HCT116 (cell line): Measurements from ENCODE around the gene FOXO3.

Experiments used
- EZH2 ChIP-seq: fragments of 200-600 bp; sonication (generic); IDR thresholded peaks from 2 replicates; pipeline ENCODE4 v1.6.1; 2017; ENCODE audit warnings: antibody characterized with exemption, mixed run types
- EZH2phosphoT487 ChIP-seq: fragments of 200-600 bp; IDR thresholded peaks from 2 replicates; pipeline ENCODE4 v1.6.1; 2018; ENCODE audit warnings: antibody characterized with exemption, borderline replicate concordance
- FOSL1 ChIP-seq: IDR thresholded peaks from 2 replicates; pipeline ENCODE4 v1.6.1; 2012; ENCODE audit warnings: low read depth
- POLR2A ChIP-seq: IDR thresholded peaks from 2 replicates; pipeline ENCODE4 v1.7.0; 2011; ENCODE audit warnings: borderline replicate concordance; ENCODE audit not compliant: insufficient read depth, insufficient read length; ENCODE audit errors: extremely low read depth
- POLR2AphosphoS5 ChIP-seq: IDR thresholded peaks from 2 replicates; pipeline ENCODE4 v1.6.1; 2011; ENCODE audit warnings: mild to moderate bottlenecking, low read depth, low read length, moderate library complexity
- RAD21 ChIP-seq: IDR thresholded peaks from 2 replicates; pipeline ENCODE4 v1.6.1; 2012; ENCODE audit warnings: low read depth, mild to moderate bottlenecking
- ZNF274 ChIP-seq: fragments of 200-500 bp; sonication (Bioruptor generic); IDR thresholded peaks from 2 replicates; pipeline ENCODE4 v1.6.1; 2014; ENCODE audit warnings: mild to moderate bottlenecking, low read depth, low read length, inconsistent platforms
- TF ChIP-seq, protein P1 (sequence below), 3 experiments: fragments of 200-600 bp in 1 of 3; sonication (generic) in 1 of 3; IDR thresholded peaks in 2 of 3; conservative IDR thresholded peaks in 1 of 3; 2 replicates each; pipeline ENCODE4 v1.5.1; 2012 to 2017; ENCODE audit warnings: low read depth in 2 of 3, low read length in 2 of 3, antibody characterized with exemption in 1 of 3, borderline replicate concordance in 1 of 3, control low read depth in 1 of 3, mild to moderate bottlenecking in 1 of 3, mixed read lengths in 1 of 3, mixed run types in 1 of 3, moderate library complexity in 1 of 3; ENCODE audit not compliant: insufficient read depth in 1 of 3
- TF ChIP-seq, protein P2 (sequence below): IDR thresholded peaks from 2 replicates; pipeline ENCODE4 v1.6.1; 2012; ENCODE audit warnings: low read depth

- TF ChIP-seq, protein P1, sequence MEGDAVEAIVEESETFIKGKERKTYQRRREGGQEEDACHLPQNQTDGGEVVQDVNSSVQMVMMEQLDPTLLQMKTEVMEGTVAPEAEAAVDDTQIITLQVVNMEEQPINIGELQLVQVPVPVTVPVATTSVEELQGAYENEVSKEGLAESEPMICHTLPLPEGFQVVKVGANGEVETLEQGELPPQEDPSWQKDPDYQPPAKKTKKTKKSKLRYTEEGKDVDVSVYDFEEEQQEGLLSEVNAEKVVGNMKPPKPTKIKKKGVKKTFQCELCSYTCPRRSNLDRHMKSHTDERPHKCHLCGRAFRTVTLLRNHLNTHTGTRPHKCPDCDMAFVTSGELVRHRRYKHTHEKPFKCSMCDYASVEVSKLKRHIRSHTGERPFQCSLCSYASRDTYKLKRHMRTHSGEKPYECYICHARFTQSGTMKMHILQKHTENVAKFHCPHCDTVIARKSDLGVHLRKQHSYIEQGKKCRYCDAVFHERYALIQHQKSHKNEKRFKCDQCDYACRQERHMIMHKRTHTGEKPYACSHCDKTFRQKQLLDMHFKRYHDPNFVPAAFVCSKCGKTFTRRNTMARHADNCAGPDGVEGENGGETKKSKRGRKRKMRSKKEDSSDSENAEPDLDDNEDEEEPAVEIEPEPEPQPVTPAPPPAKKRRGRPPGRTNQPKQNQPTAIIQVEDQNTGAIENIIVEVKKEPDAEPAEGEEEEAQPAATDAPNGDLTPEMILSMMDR (IDR thresholded peaks at IDR 0.05 in 2 of 3, conservative IDR thresholded peaks at IDR 0.05 in 1 of 3; ENCODE audit: borderline replicate concordance in 1 of 3, insufficient read depth in 1 of 3, low read depth in 2 of 3, low read length in 2 of 3), result no peak
- TF ChIP-seq EZH2phosphoT487, result no peak
- no peak for TF ChIP-seq POLR2AphosphoS5
- no peak for TF ChIP-seq ZNF274
- no peak for TF ChIP-seq POLR2A
- no peak for TF ChIP-seq EZH2
- no peak for TF ChIP-seq RAD21
- TF ChIP-seq FOSL1, result no peak
- TF ChIP-seq, protein P2, sequence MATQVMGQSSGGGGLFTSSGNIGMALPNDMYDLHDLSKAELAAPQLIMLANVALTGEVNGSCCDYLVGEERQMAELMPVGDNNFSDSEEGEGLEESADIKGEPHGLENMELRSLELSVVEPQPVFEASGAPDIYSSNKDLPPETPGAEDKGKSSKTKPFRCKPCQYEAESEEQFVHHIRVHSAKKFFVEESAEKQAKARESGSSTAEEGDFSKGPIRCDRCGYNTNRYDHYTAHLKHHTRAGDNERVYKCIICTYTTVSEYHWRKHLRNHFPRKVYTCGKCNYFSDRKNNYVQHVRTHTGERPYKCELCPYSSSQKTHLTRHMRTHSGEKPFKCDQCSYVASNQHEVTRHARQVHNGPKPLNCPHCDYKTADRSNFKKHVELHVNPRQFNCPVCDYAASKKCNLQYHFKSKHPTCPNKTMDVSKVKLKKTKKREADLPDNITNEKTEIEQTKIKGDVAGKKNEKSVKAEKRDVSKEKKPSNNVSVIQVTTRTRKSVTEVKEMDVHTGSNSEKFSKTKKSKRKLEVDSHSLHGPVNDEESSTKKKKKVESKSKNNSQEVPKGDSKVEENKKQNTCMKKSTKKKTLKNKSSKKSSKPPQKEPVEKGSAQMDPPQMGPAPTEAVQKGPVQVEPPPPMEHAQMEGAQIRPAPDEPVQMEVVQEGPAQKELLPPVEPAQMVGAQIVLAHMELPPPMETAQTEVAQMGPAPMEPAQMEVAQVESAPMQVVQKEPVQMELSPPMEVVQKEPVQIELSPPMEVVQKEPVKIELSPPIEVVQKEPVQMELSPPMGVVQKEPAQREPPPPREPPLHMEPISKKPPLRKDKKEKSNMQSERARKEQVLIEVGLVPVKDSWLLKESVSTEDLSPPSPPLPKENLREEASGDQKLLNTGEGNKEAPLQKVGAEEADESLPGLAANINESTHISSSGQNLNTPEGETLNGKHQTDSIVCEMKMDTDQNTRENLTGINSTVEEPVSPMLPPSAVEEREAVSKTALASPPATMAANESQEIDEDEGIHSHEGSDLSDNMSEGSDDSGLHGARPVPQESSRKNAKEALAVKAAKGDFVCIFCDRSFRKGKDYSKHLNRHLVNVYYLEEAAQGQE, result no peak
These were observed 64.9 kb downstream of the FOXO3 start for GRCh38 chr6:108625581-108625980.
